Neural progenitor cell (in vitro differentiated cells): ENCODE data around the gene AKAP1. TPM values are rescaled to one million over a fixed set of nuclear protein-coding genes. Genes with fewer than 3 reads are reported as not detected.

Experiments
- DNase-seq: peaks from one replicate; pipeline ENCODE4 v3.0.0-alpha.2; 2016; ENCODE audit warnings: low spot score
- H2AFZ ChIP-seq: fragments of 200-600 bp; sonication (generic); replicated peaks from 2 replicates; pipeline ENCODE4 v1.6.1; 2016; ENCODE audit warnings: antibody characterized with exemption
- H3F3A ChIP-seq: fragments of 200-600 bp; sonication (generic); 2 replicates; pipeline ENCODE4 v1.6.1; 2016; ENCODE audit warnings: antibody characterized with exemption, low read depth
- H3K27ac ChIP-seq: fragments of 200-600 bp; sonication (generic); 2 replicates; pipeline ENCODE4 v1.5.1; 2016; ENCODE audit warnings: mild to moderate bottlenecking
- H3K27me3 ChIP-seq: fragments of 200-600 bp; sonication (generic); 2 replicates; pipeline ENCODE4 v1.6.1; 2016; ENCODE audit warnings: mild to moderate bottlenecking, moderate library complexity
- H3K36me3 ChIP-seq: fragments of 200-600 bp; sonication (generic); 2 replicates; pipeline ENCODE4 v1.5.1; 2016
- H3K4me1 ChIP-seq: fragments of 200-600 bp; sonication (generic); 2 replicates; pipeline ENCODE4 v1.6.1; 2016; ENCODE audit warnings: mixed run types
- H3K4me2 ChIP-seq: fragments of 200-600 bp; sonication (generic); 2 replicates; pipeline ENCODE4 v1.6.1; 2016
- H3K4me3 ChIP-seq: fragments of 200-600 bp; sonication (generic); 2 replicates; pipeline ENCODE4 v1.5.1; 2016
- H3K79me2 ChIP-seq: fragments of 200-600 bp; sonication (generic); 2 replicates; pipeline ENCODE4 v1.6.1; 2016; ENCODE audit warnings: low read depth
- H3K9ac ChIP-seq: fragments of 200-600 bp; sonication (generic); 2 replicates; pipeline ENCODE4 v1.6.1; 2016
- H3K9me3 ChIP-seq: fragments of 200-600 bp; sonication (generic); 2 replicates; pipeline ENCODE4 v1.5.1; 2016; ENCODE audit warnings: low read depth
- H4K20me1 ChIP-seq: fragments of 200-600 bp; sonication (generic); 2 replicates; pipeline ENCODE4 v1.6.1; 2016; ENCODE audit warnings: low read depth
- H3K27ac Mint-ChIP-seq: 3 replicates; pipeline ENCODE4 v1.8.0; 2021; ENCODE audit warnings: mixed read lengths
- H3K27me3 Mint-ChIP-seq: 2 replicates; pipeline ENCODE4 v1.8.0; 2022; ENCODE audit warnings: low read depth, mild to moderate bottlenecking, inconsistent platforms, moderate library complexity, mixed read lengths; ENCODE audit not compliant: insufficient read depth
- H3K36me3 Mint-ChIP-seq: 3 replicates; pipeline ENCODE4 v1.8.0; 2021; ENCODE audit warnings: mixed read lengths
- H3K4me1 Mint-ChIP-seq: 3 replicates; pipeline ENCODE4 v1.8.0; 2021; ENCODE audit warnings: mixed read lengths
- H3K4me3 Mint-ChIP-seq: 3 replicates; pipeline ENCODE4 v1.8.0; 2021; ENCODE audit warnings: mild to moderate bottlenecking, moderate library complexity, mixed read lengths
- H3K9me3 Mint-ChIP-seq: 3 replicates; pipeline ENCODE4 v1.8.0; 2020; ENCODE audit warnings: mixed read lengths
- EZH2 ChIP-seq: fragments of 200-600 bp; sonication (generic); IDR thresholded peaks from 2 replicates; pipeline ENCODE4 v1.6.1; 2017; ENCODE audit warnings: antibody characterized with exemption, mild to moderate bottlenecking, moderate library complexity
- EZH2phosphoT487 ChIP-seq: fragments of 200-600 bp; sonication (generic); IDR thresholded peaks from 2 replicates; pipeline ENCODE4 v1.6.1; 2017; ENCODE audit warnings: antibody characterized with exemption
- total RNA-seq: library from RNA; depleted of rRNA; stranded (reverse); fragments of >200 nt; gene quantifications from 2 replicates; pipeline ENCODE4 v1.2.3, GENCODE V29; 2015; ENCODE audit warnings: low replicate concordance
- TF ChIP-seq, protein P1 (sequence below): fragments of 200-600 bp; sonication (generic); IDR thresholded peaks from 2 replicates; pipeline ENCODE4 v1.5.1; 2017; ENCODE audit warnings: antibody characterized with exemption, mild to moderate bottlenecking

The AKAP1 gene
- total RNA-seq, 1 donor from 2014 or later, result 8.8 TPM

DNA sequence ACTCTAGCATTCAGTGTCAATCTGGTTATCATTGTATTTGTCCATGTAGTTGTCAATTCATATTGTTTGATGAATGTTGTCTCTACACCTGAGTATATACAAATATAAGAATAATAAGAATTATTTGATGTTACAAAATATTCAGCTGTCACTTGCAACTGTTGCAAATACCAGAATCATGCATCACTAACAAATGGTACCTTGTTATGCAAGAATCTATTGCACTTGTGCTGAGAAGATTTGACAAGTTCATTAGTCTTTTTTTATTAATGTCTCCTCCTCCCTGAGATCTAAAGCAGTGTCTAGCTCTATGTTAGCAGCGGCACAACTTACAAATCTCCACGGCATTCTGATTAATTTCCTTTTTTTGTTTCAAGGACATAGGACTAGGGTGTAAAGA, 22.2 kb upstream of the AKAP1 start:
- Mint-ChIP-seq H3K4me1 (peaks cover 1% of the 10 kb centered on the region), H3K27ac (no peak overlapping the region), H3K9me3 (no peaks in the 10 kb centered on the region), H3K36me3 (no peaks in the 10 kb centered on the region), H3K4me3 (no peak overlapping the region), H3K27me3 (peaks cover 1% of the 10 kb centered on the region)
- no peaks in the 10 kb centered on the region for H4K20me1 ChIP-seq
- no peak overlapping the region for H3K4me2 ChIP-seq
- no peaks in the 10 kb centered on the region for H3K27me3 ChIP-seq
- H3K36me3 ChIP-seq, result no peaks in the 10 kb centered on the region
- no peaks in the 10 kb centered on the region for H3K79me2 ChIP-seq
- H3K4me3 ChIP-seq, result no peak overlapping the region
- no peak for TF ChIP-seq EZH2
- TF ChIP-seq, protein P1, sequence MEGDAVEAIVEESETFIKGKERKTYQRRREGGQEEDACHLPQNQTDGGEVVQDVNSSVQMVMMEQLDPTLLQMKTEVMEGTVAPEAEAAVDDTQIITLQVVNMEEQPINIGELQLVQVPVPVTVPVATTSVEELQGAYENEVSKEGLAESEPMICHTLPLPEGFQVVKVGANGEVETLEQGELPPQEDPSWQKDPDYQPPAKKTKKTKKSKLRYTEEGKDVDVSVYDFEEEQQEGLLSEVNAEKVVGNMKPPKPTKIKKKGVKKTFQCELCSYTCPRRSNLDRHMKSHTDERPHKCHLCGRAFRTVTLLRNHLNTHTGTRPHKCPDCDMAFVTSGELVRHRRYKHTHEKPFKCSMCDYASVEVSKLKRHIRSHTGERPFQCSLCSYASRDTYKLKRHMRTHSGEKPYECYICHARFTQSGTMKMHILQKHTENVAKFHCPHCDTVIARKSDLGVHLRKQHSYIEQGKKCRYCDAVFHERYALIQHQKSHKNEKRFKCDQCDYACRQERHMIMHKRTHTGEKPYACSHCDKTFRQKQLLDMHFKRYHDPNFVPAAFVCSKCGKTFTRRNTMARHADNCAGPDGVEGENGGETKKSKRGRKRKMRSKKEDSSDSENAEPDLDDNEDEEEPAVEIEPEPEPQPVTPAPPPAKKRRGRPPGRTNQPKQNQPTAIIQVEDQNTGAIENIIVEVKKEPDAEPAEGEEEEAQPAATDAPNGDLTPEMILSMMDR, result no peak
- TF ChIP-seq EZH2phosphoT487, result no peak
- no peak overlapping the region for H3K9ac ChIP-seq
- H3F3A ChIP-seq, result no peaks in the 10 kb centered on the region
- no peak overlapping the region for H2AFZ ChIP-seq
- no peak overlapping the region for H3K27ac ChIP-seq
- H3K9me3 ChIP-seq, result no peaks in the 10 kb centered on the region
- DNase-seq, result no peak
- peaks cover 1% of the 10 kb centered on the region for H3K4me1 ChIP-seq

DNA sequence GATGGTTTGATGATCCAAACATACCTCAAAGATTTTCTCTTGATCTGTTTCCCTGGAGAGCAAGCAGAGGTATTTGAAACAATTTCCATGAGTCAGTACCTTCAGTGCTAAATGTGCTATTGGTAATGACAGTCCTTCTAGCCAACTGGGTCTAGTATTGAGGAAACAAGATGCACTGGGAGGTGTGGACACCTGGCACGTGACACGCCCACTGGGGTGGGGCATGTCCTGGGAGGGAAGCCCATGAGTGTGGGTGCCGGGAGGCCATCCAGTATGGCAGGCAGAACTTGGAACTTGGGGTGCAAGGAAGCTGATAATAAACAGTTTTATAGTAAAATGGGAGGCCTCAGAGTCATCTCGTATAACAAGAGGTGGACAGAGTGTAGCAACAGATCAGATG, 17.9 kb upstream of the AKAP1 start:
- H3K4me3 Mint-ChIP-seq, result no peak overlapping the region

DNA sequence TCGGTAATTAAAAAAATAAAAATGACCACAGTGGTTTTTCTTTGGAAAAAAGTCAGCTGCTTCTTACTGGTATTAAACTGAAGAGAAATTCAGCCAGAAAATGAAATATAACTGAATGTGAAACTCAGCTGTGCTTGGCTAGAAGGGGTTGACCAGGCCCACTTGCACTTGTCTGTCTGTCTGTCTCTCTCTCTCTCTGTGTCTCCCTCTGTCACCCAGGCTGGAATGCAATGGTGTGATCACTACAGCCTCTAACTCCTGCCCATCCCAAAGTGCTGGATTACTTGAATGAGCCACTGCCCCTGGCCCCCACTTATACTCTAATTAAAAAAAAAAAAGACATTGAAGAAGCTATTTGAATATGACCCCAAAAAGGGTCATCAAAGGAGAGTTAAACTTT, 17.3 kb upstream of the AKAP1 start:
- H3K27me3 ChIP-seq, result no peaks in the 10 kb centered on the region
- no peaks in the 10 kb centered on the region for H3K9me3 Mint-ChIP-seq
- no peak overlapping the region for H3K27ac Mint-ChIP-seq

More for the DNA sequence above, 17.9 kb upstream of the AKAP1 start:
- H3K27ac Mint-ChIP-seq, result no peak overlapping the region
- no peaks in the 10 kb centered on the region for H3K27me3 ChIP-seq
- H3K36me3 Mint-ChIP-seq, result no peaks in the 10 kb centered on the region
- no peak overlapping the region for H3K4me2 ChIP-seq
- H3K27me3 Mint-ChIP-seq, result peaks cover 2% of the 10 kb centered on the region
- no peaks in the 10 kb centered on the region for H3K9me3 ChIP-seq
- H3K9me3 Mint-ChIP-seq, result no peaks in the 10 kb centered on the region
- H3K36me3 ChIP-seq, result no peaks in the 10 kb centered on the region
- H3F3A ChIP-seq, result peaks cover 16% of the 10 kb centered on the region
- DNase-seq, result no peak
- TF ChIP-seq EZH2, result no peak
- no peak for TF ChIP-seq EZH2phosphoT487
- TF ChIP-seq, protein P1, result no peak
- peaks cover 27% of the 10 kb centered on the region for H3K4me1 Mint-ChIP-seq
- peaks cover 15% of the 10 kb centered on the region for H3K4me1 ChIP-seq
- no peak overlapping the region for H2AFZ ChIP-seq
- H4K20me1 ChIP-seq, result no peaks in the 10 kb centered on the region
- H3K4me3 ChIP-seq, result no peak overlapping the region
- H3K27ac ChIP-seq, result no peak overlapping the region
- H3K9ac ChIP-seq, result no peak overlapping the region
- H3K79me2 ChIP-seq, result no peaks in the 10 kb centered on the region

More for the DNA sequence above, 17.3 kb upstream of the AKAP1 start:
- H3K4me1 Mint-ChIP-seq, result peaks cover 34% of the 10 kb centered on the region
- DNase-seq, result no peak
- Histone ChIP-seq H3K9ac (no peak overlapping the region), H3K36me3 (no peaks in the 10 kb centered on the region), H3K9me3 (no peaks in the 10 kb centered on the region), H3K4me3 (no peak overlapping the region), H4K20me1 (no peaks in the 10 kb centered on the region), H3F3A (peaks cover 22% of the 10 kb centered on the region), H3K4me1 (peaks cover 22% of the 10 kb centered on the region), H3K4me2 (peak overlapping the region; percentile 51), H3K27ac (no peak overlapping the region), H2AFZ (peak overlapping the region; percentile 78), H3K79me2 (no peaks in the 10 kb centered on the region)
- no peaks in the 10 kb centered on the region for H3K36me3 Mint-ChIP-seq
- H3K4me3 Mint-ChIP-seq, result no peak overlapping the region
- H3K27me3 Mint-ChIP-seq, result peaks cover 2% of the 10 kb centered on the region
- TF ChIP-seq, protein P1, result no peak
- no peak for TF ChIP-seq EZH2phosphoT487
- no peak for TF ChIP-seq EZH2
